GM19240 (cell line): ENCODE measurements around the gene EFHD1.
"Not testable (repeated sequence)": the region's sequence is repeated elsewhere in the genome, so short reads cannot be mapped to it uniquely, and the experiment has no call there.

Experiments used
- DNase-seq: peaks from one replicate; pipeline ENCODE4 v3.0.0; 2011; ENCODE audit warnings: low spot score; ENCODE audit not compliant: insufficient read length

Gene EFHD1

GRCh38 chr2:232647261-232647660 is 13.9 kb downstream of the EFHD1 start:
- no peak for DNase-seq

GRCh38 chr2:232649033-232649432 is 15.6 kb downstream of the EFHD1 start:
- no peak for DNase-seq

DNA sequence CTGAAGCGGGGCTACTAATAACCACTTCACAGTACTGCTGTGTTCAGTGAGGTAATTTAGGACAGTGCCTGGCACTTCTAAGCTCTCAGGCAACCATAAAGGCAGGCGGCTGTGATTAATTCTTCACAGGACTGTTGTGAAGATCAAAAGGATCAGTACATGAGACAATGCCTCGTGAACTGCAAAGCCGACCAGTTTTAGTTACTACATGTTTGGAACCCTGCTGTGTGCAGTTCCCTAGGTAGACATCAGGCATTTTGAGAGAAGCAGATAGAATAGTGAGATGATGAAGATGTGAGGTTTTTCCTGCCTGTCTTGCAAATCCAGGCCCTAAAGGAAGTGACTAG is 19.1 kb downstream of the EFHD1 start:
- no peak for DNase-seq

DNA sequence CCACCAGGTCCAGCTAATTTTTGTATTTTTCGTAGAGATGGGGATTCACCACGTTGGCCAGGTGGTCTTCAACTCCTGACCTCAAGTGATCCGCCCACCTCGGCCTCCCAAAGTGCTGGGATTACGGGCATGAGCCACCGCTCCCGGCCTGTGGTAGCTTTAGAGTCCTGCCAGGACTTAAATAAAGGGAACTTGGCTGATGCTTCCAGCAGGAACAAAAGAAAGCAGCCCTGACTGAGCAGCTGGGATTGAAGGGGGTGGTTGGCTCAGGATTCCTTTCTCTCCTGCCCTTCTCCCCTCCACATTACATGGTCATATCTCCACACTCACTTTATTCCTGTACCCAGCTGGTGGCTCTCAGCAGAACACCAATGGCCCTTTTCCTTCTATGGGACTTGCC is 20.0 kb downstream of the EFHD1 start:
- no peak for DNase-seq

DNA sequence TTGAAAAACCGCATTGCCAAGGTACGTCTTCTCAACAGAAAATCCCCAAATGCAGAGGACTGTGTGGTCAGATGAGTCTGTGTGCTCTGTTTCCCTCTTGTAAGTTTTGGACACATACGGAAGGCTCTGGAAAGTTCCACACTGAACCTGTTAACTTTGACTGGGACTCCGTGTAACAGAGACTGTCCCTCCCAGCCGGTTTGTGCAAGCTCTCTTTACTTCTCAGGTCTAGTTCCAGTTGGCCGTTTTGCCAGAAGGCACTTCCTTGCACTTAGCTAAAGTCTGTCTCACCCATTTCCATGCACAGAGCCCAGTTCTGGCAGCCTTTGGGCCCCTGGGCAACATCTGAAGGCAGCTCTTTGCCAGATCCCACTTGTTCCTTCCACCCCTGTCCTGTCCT is 22.0 kb downstream of the EFHD1 start:
- DNase-seq, result no peak

GRCh38 chr2:232658217-232658785 is 24.9 kb downstream of the EFHD1 start:
- DNase-seq, result no peak

DNA sequence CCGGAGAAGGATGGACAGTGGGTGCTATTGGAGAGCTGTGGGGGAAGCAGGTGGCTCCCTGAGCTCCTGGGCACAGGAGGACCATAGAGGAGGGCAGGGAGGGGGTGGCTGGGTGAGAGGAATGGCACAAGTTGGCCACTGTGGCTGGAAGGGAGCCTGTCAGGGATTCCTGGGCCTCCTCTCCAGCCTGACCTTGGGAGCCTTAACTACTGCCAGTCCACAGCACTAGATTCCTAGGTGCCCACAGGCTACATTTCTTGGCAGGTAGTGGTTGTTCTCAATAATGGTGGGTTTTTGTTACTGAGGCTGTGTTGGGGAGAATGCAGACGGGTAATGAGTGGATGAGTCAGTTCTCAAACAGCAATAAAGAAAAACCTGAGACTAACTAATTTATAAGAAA is 26.0 kb downstream of the EFHD1 start:
- no peak for DNase-seq

DNA sequence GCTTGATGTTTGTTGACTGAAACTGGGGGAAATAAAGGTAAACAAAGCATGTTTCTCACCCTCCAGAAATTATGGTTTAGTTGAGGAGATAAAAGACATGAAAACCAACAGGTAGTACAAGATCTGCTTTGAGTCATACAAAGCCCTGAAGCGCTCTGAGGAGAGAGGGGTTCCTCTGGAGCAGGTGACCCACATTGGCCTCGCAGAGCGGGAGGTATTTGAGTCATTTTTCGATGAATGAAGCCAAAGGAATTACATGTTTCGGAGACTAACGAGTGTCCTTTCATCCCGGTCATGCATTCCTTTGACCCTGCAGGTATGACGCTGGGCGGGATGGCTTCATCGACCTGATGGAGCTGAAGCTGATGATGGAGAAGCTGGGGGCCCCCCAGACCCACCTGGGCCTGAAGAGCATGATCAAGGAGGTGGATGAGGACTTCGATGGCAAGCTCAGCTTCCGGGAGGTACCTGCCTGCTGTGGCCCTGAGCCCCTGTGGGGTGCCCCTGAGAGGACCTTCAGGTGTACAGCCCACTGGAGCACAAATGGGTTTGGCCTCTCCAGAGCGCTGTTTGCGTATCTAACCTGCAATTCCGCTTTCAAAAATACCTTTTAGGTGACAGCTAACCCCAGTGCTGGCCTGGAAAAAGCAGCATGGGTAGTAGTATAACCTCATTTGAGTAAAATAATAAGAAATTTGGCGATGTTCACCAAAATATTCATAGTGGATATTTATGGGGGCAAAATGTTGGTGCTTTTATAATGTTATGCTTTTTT is 29.3 kb downstream of the EFHD1 start:
- no peak for DNase-seq

DNA sequence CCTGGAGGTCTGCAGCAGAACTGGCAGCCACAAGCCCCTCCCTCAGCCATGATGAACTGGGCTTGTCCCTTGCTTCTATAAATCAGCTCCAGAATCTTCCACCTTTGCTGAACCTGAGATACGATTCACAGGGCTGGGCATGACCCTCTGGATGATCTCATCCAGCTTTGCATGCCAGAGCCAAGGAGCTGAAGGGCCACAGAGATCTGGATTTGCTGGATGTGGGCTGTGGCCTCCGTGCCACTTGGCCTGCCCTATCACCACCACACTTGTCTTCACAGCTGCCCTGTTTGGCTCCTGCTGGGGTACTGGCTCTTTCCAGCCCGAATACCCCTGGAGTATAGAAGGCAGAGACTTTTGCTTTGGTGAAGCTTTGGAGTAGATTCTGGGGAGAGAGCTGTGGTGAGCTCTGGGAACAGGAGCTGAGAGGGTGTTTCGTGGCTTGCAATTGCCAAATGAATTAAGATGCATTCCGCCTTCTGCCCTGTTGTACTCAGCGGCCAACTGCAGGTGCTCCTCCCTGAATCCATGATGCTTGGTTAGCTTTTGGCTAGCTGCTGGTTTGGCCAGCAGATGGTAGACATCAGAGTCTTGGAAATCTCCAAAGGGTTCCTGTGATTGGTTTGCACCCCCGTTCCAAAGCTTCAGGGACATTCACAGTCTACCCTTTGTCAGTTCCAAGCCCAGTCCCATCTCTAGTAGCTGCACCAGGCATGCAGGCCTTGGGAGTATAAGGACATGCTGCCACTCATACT is 32.8 kb downstream of the EFHD1 start:
- DNase-seq, result no peak

DNA sequence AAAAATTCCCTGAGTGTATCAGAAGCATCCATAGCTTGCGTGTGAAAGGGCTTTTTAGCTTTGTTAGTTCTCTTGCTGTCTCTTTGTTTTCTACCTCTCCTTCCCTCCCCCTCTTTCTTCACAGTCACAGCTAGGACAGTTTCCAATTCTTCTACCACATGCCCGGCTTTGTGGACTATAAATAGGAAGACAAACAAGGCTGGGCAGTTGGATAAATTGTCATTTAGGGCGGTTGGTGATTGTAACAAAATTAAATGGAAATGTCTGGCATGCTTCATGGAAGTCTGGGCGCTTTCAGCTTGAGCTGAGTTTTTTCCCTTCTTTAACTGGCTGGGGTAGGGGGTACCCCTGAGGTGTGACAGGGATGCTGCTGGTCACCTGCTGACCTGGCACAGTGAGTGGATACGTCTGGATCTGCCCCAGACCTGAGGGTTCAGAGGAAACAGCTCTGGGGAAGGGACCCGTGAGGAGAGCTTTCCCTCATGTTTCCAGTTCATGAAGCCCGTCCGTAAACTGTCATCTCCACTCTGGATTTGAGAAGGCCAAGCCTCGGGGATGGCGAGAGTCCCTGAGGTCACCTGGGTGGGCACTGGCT is 34.7 kb downstream of the EFHD1 start:
- DNase-seq, result no peak

DNA sequence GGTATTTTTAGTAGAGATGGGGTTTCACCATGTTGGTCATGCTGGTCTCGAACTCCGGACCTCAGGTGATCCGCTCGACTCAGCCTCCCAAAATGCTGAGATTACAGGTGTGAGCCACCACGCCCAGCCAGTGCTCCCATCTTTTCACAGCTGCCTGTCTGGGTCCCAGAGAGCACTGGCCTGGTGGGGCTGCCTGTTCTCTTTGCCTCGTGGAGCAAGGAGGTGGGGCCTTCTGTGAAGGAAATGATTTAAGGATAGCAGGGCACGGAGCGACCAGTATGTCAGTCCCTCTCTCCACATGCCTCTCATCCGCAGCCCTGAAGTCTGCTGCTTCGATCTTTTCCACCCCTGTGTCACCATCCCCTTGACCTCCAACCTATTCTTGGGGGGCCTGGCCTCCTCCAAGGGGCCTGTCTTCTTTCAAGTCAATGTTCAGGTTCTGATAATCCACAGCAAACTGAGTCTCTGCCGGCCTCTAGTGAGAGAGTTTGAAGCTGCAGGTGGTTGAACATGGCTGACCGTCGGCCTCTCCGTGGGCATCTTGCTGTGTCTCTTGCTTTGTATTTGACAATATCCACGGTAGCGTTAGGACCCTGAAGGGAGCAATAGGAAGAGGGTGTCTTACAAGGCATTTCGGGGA is 35.5 kb downstream of the EFHD1 start:
- DNase-seq, result no peak

DNA sequence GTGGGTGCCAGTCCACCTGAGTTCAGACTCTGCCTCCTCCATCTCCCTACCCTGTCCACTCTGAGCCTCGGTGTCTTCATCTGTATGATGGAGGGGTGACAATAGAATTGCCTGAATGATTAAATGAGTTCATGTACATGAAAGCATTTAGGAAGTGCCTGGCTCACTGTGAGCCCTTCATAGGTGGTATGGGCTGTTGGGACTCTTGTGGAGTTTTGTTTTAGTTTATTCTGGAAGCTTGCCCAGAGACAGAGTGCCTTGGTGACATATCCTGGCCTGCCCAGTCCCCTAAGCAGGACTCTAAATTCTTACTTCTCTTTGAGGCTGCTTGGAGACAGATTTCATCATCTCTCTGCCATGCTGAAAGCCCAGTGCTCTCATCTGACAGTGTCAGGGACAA is 39.2 kb downstream of the EFHD1 start:
- DNase-seq, result no peak

DNA sequence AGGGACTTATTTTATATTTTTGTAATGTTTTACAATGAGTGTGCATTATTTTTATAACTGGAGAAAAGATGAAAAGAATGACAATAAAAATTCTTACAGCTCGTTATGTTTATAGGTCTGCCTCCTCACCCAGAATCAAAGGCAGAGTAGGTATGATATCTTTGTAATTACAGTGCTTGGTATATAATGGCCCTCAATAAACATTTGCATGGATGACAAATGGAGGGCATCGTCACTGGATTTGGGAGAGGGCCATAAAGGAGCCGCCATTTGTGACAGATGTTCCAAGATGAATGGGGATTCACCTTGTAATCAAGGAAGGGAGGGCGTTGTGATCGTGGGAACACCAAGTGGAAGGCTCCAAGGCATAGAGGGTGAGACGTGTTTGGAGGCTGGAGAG is 41.1 kb downstream of the EFHD1 start:
- DNase-seq, result no peak

- no peak for DNase-seq
These were observed 42.0 kb downstream of the EFHD1 start for GRCh38 chr2:232675381-232675780.

DNA sequence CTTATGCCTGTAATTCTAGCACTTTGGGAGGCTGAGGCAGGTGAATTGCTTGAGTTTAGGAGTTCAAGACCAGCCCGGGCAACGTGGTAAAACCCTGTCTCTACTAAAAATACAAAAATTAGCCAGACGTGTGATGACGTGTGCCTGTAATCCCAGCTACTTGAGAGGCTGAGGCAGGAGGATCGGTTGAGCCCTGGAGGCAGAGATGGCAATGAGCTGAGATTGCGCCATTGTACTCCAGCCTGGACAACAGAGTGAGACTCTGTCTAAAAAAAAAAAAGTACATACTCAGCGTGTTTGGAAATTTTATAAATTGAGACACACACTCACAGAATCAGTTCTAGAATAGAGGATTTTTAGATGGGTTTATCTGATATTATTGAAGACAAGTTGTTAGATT is 46.6 kb downstream of the EFHD1 start:
- no peak for DNase-seq

GRCh38 chr2:232681527-232681926 is 48.1 kb downstream of the EFHD1 start:
- no peak for DNase-seq

GRCh38 chr2:232683368-232683767 is 50.0 kb downstream of the EFHD1 start:
- no peak for DNase-seq

DNA sequence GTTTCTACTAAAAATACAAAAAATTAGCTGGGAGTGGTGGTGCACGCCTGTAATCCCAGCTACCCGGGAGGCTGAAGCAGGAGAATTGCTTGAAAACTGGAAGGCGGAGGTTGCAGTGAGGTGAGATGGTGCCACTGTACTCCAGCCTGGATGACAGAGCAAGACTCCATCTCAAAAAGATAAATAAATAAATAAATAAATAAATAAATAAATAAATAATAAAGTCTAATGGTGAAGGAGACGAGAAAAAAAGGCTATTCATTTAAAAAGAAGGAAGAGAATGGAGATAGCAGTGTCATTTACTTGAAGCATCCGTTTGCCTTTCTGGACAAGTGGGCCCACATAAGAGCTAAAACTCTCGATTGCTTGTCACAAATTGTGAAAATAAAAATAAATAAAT is 52.0 kb downstream of the EFHD1 start:
- DNase-seq, result not testable (repeated sequence)

- no peak for DNase-seq
These were observed 54.2 kb downstream of the EFHD1 start for GRCh38 chr2:232687382-232688160.

- DNase-seq, result no peak
These were observed 54.8 kb downstream of the EFHD1 start for GRCh38 chr2:232688201-232688600.
